Skeletal muscle tissue (tissue), 4 donors: ENCODE results near the gene ZWILCH. TPM values are rescaled to one million over a fixed set of nuclear protein-coding genes. Genes with fewer than 3 reads are reported as not detected.

Experiments used
- H3K27ac ChIP-seq: one replicate; pipeline ENCODE4 v1.7.0; 2013; ENCODE audit warnings: mild to moderate bottlenecking, low read depth, low read length, inconsistent platforms
- H3K27me3 ChIP-seq, 3 donors: one replicate each; pipeline ENCODE4 v1.7.0; 2013; ENCODE audit warnings: low read length in 3 of 3; ENCODE audit not compliant: control insufficient read depth in 3 of 3, insufficient read depth in 3 of 3
- H3K36me3 ChIP-seq, 3 donors: one replicate each; pipeline ENCODE4 v1.7.0; 2013; ENCODE audit warnings: low read length in 3 of 3; ENCODE audit not compliant: control insufficient read depth in 3 of 3, insufficient read depth in 3 of 3
- H3K4me1 ChIP-seq, 3 donors: one replicate each; pipeline ENCODE4 v1.7.0; 2013; ENCODE audit warnings: low read length in 3 of 3, mild to moderate bottlenecking in 3 of 3; ENCODE audit not compliant: control insufficient read depth in 3 of 3, insufficient read depth in 3 of 3
- H3K4me3 ChIP-seq, 3 donors: one replicate each; pipeline ENCODE4 v1.7.0; 2013; ENCODE audit warnings: low read length in 3 of 3
- H3K9ac ChIP-seq, 3 donors: one replicate each; pipeline ENCODE4 v1.7.0; 2013; ENCODE audit warnings: low read length in 3 of 3, mild to moderate bottlenecking in 3 of 3, moderate library complexity in 2 of 3, low read depth in 1 of 3
- H3K9me3 ChIP-seq, 3 donors: one replicate each; pipeline ENCODE4 v1.7.0; 2013; ENCODE audit warnings: low read length in 3 of 3; ENCODE audit not compliant: control insufficient read depth in 3 of 3
- total RNA-seq: library from RNA; depleted of rRNA; stranded (reverse); fragments of >200 nt; gene quantifications from one replicate; pipeline ENCODE4 v1.2.3, GENCODE V29; 2014
- donor health status: Osteomylitis.

Gene ZWILCH
- total RNA-seq, 1 donor from 2014 or later, result 14.1 TPM

DNA sequence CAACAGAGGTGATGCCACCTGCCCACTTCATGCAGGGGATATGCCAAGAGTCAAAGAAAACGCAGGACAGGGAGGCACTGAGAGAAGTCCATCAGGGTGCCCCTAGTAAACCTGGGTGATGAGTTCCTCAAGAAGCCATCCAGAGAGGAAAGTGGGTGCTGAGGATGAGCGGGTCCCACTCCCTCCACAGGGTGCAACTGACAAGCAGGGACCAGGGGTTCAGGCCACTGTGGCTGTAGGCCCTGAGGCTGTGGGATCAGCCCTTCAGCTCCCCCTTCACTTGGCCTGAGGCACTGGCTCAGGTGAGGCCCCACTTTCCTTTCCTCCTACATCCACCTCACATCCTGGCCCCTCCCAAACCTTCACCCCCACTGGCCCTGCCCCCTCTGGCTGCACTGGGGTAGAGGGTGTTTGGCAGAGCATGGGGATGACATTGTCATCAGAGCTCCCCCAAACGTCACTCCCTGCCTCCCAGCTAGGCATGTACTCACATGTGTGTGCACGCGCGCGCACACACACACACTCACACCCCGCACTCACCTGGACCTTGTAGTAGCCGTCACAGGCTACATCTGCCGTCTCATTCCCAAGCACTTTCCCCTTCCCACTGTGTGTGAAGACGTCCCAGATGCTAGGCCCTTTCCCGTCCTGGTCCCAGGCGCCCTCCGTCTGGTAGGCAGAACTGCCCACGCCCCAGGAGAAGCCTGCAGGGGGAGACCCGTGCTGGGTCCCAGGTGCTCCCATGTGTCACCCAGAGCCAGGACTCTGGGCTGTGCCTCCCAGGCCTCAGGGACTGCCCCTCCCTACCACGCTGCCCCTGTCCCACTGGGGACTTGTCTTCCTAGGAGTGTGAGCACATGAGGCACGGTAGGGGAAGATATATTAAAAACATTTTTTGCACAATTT is 59.3 kb downstream of the ZWILCH start:
- H3K4me1 ChIP-seq, result peaks cover 0 to 3% (median 0%) of the 10 kb centered on the region in 3 donors
- H3K9ac ChIP-seq, result no peak overlapping the region
- no peaks in the 10 kb centered on the region for H3K36me3 ChIP-seq

DNA sequence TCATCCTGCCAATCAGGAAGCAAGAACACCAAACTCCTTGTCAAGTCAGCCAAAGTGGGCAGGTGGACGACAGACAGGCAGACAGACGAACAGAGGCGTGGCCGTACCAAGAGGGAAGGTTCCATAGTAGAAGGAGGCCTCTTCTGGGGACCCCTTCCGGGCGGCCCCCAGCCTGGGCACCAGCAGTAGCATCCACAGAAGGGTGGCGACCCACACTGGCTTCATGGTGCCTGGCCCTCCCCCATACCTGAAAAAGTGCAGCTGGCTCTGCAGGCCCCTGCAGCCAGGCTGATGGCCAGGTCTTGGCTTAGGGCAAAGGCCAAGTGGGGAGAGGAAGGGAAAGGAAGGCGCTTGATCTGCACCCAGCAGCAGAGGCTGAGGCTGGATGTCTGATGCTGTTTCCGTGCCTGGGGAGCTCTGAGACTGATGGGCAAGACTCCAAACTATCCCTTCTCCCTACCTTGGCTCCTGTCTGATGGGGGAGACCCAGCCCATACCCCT is 60.1 kb downstream of the ZWILCH start:
- H3K27ac ChIP-seq, result no peak overlapping the region
- H3K36me3 ChIP-seq, result no peaks in the 10 kb centered on the region
- no peak overlapping the region for H3K9ac ChIP-seq
- no peaks in the 10 kb centered on the region for H3K9me3 ChIP-seq
- no peak overlapping the region for H3K4me3 ChIP-seq
- H3K27me3 ChIP-seq, result no peaks in the 10 kb centered on the region
- H3K4me1 ChIP-seq, result peaks cover 0 to 3% (median 0%) of the 10 kb centered on the region in 3 donors

More for the DNA sequence above, 59.3 kb downstream of the ZWILCH start:
- no peaks in the 10 kb centered on the region for H3K9me3 ChIP-seq
- H3K27ac ChIP-seq, result no peak overlapping the region
- no peak overlapping the region for H3K4me3 ChIP-seq
- no peaks in the 10 kb centered on the region for H3K27me3 ChIP-seq

DNA sequence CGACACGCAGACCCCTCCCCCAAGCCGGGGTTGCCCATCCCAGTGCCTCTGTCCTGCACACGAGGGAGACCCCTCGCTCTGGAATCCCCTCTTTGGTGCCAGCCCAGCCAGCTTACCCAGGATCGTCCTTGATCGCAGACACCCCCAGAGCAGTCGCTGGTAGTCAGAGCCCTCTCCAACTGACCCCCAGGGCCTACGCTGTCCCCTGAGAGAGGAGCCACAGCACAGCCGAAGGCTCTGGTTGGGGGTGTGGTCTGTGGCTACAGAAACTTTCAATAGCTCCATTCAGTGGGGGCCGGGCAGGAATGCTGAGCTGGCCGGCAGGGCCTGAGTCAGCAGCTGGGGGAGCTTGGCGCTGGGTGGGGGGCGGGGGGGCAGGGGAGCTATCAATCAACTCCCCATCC is 60.6 kb downstream of the ZWILCH start, which contains the start of gene LCTL:
Gene LCTL (minus strand): TSS at position 258 of the 404 bp plus-strand sequence. CDS start 633 bp downstream, outside the sequence.
- Histone ChIP-seq H3K9me3 (no peaks in the 10 kb centered on the region), H3K4me1 (peaks cover 0 to 3% (median 0%) of the 10 kb centered on the region in 3 donors), H3K36me3 (no peaks in the 10 kb centered on the region), H3K9ac (no peak within 1 kb of the TSS), H3K27me3 (no peaks in the 10 kb centered on the region), H3K4me3 (no peak within 1 kb of the TSS), H3K27ac (no peak within 1 kb of the TSS)

DNA sequence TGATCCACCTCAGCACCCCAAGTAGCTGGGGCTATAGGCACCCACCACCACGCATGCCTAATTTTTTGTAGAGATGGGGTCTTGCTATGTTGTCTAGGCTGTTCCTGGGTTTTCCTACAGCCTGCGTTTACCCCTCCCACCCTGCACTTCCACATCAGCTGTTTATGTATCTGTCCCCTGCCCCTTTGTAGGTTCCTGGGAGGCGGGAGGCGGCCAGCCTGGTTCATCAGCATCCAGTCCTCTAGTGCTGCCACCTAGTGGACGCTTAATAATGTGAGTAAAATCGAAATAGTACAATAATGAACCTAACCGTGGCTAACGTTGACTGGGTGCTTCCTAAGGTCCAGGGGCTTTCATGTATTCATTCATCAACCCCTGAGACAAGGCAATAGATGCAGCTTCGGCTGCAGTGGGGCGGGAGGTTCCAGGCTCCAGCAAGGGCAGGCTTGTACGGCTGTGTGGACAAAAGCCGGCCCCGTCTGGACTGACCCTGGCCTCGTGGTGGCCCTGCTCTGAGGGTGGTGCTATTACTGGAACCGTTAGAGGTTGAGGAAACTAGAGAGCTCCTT is 61.9 kb downstream of the ZWILCH start:
- no peaks in the 10 kb centered on the region for H3K27me3 ChIP-seq
- peaks cover 0 to 3% (median 0%) of the 10 kb centered on the region in 3 donors for H3K4me1 ChIP-seq
- H3K27ac ChIP-seq, result no peak overlapping the region
- no peak overlapping the region for H3K4me3 ChIP-seq
- no peaks in the 10 kb centered on the region for H3K9me3 ChIP-seq
- H3K9ac ChIP-seq, result no peak overlapping the region
- H3K36me3 ChIP-seq, result no peaks in the 10 kb centered on the region

DNA sequence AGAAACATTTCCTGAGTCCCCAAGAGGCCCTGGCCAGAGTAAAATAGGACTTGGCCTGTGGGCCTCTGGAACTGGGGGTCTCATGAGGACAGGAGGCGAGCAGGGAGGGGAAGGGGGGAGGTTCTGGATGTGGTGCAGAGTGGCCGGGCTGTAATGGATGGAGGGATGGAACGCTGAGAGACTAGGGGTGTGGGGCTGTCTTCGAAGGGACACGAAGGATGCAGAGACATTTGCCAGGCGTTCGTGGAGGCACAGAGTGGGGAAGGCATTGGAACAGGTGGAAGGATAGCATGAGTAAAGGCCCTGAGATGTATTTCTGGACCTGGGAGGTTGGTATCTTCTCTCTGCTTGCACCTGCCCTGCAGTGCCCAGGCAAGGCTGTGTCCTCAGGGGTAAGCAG is 62.8 kb downstream of the ZWILCH start:
- Histone ChIP-seq H3K4me1 (peaks cover 0 to 3% (median 0%) of the 10 kb centered on the region in 3 donors), H3K9me3 (no peaks in the 10 kb centered on the region), H3K27ac (no peak overlapping the region), H3K27me3 (no peaks in the 10 kb centered on the region), H3K4me3 (no peak overlapping the region), H3K9ac (no peak overlapping the region), H3K36me3 (no peaks in the 10 kb centered on the region)

DNA sequence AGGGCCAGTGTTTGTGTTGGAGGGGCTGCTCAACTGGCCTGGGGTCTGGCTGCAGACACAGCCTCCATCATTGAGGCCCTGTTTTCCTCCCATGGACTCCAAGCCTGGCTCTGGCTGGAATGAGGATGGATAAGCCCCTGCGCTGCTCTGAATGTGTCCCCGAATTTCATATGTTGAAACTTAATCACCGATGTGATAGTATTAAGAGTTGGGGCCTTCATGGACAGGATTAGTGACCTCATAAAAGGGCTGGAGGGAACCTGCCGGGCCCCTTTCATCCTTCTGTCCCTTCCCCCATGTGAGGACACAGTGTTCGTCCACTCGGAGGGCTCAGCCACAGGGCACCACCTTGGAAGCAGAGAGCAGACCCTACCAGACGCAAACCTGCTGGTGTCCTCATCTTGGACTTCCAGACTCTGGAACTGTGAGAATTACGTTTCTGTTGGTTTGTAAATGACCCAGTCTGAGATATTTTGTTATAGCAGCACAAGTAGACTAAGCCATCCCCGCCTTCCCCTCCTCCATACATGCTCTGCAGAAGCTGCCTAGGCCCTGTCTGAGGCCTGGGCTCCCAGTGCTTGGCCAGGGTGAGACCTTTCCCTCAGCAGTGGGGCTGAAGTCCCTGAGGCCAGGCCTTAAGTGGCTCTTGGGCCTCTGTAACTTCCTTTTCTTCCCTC is 64.5 kb downstream of the ZWILCH start:
- Histone ChIP-seq H3K36me3 (no peaks in the 10 kb centered on the region), H3K9ac (no peak overlapping the region), H3K27ac (no peak overlapping the region), H3K4me3 (no peak overlapping the region), H3K4me1 (peaks cover 0 to 3% (median 0%) of the 10 kb centered on the region in 3 donors), H3K9me3 (no peaks in the 10 kb centered on the region), H3K27me3 (no peaks in the 10 kb centered on the region)

DNA sequence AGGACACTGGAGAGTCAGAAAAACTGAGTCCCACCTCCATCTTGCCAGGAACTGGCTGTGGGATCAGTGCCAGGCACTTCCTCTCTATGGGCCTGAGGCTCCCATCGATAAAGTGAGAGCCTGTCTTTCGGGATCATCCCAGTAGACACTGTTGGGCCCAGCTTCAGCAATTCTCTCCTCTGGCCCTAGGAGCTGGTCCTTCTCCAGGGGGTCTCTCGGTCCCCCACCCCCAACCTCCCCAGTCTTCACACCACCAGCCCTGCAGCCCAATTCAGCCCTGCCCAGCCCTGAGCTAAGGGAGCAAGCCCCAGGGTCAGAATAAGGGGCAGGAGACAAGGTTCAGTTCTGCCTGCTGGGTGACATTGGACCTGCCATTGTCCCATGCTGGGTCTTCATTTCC is 65.2 kb downstream of the ZWILCH start:
- H3K4me1 ChIP-seq, result peaks cover 0 to 3% (median 0%) of the 10 kb centered on the region in 3 donors
- H3K4me3 ChIP-seq, result no peak overlapping the region
- no peaks in the 10 kb centered on the region for H3K27me3 ChIP-seq
- H3K9ac ChIP-seq, result no peak overlapping the region
- H3K27ac ChIP-seq, result no peak overlapping the region
- H3K36me3 ChIP-seq, result no peaks in the 10 kb centered on the region
- no peaks in the 10 kb centered on the region for H3K9me3 ChIP-seq

DNA sequence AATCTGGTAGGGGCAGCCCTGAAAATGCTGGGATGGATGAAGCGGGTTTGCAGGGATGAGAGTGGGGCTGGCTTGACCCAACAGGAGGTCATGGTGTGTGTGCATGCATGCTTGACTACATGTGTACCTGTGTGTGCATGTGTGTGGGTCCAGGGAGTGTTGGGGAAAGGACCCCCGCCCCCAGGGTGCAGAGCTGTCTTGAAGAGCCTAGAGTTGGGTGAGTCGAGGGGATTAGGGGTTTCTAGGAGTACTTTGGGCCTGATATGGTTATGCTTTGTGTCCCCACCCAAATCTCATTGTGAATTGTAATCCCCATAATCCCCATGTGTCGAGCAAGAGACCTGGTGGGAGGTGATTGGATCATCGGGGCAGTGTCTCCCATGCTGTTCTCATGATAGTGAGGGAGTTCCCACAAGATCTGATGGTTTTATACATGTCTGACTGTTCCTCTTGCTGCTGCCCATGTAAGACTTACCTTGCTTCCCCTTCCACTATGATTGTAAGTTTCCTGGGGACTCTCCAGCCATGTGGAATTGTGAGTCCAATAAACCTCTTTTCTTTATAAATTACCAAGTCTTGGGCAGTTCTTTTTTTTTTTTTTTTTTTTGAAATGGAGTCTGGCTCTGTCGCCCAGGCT is 65.8 kb downstream of the ZWILCH start:
- no peak overlapping the region for H3K9ac ChIP-seq
- no peaks in the 10 kb centered on the region for H3K36me3 ChIP-seq
- no peak overlapping the region for H3K27ac ChIP-seq
- no peaks in the 10 kb centered on the region for H3K9me3 ChIP-seq
- H3K4me3 ChIP-seq, result no peak overlapping the region
- H3K4me1 ChIP-seq, result peaks cover 0 to 3% (median 0%) of the 10 kb centered on the region in 3 donors
- H3K27me3 ChIP-seq, result no peaks in the 10 kb centered on the region

DNA sequence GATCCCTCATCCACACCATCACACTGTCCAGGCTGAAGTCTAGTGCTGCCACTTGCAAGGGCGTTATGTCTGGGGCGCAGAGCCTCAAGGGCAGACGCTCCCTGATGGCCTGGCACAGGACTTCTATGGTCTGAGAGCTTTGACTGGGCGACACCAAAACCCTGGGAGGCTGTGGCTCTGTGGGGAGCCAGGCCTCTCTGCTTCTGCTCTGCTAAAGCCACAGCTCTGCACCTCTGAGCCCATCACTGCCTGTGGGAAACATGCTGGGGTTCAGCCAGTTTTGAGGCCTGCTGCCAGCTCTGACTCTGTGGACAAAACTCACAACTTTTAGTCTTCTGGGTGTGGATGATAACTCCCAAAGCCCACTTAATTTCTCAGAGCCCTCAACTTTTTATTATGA is 67.0 kb downstream of the ZWILCH start:
- no peaks in the 10 kb centered on the region for H3K9me3 ChIP-seq
- no peak overlapping the region for H3K27ac ChIP-seq
- H3K27me3 ChIP-seq, result no peaks in the 10 kb centered on the region
- no peak overlapping the region for H3K9ac ChIP-seq
- H3K36me3 ChIP-seq, result no peaks in the 10 kb centered on the region
- H3K4me3 ChIP-seq, result no peak overlapping the region
- peaks cover 0 to 1% (median 0%) of the 10 kb centered on the region in 3 donors for H3K4me1 ChIP-seq
